Measurements from ENCODE around the gene EEF1A1. TPM values are rescaled to one million over a fixed set of nuclear protein-coding genes. Genes with fewer than 3 reads are reported as not detected.
A peak's percentile ranks its signal among the peaks of the same experiment; 100 is the strongest.
"Not testable (repeated sequence)": the region's sequence is repeated elsewhere in the genome, so short reads cannot be mapped to it uniquely, and the experiment has no call there.

EEF1A1 gene
- polyA plus RNA-seq (ENCODE audit: insufficient read length in 4 of 4): over 10,000 TPM; 18,197 to 22,410 (median 21,331) TPM

DNA sequence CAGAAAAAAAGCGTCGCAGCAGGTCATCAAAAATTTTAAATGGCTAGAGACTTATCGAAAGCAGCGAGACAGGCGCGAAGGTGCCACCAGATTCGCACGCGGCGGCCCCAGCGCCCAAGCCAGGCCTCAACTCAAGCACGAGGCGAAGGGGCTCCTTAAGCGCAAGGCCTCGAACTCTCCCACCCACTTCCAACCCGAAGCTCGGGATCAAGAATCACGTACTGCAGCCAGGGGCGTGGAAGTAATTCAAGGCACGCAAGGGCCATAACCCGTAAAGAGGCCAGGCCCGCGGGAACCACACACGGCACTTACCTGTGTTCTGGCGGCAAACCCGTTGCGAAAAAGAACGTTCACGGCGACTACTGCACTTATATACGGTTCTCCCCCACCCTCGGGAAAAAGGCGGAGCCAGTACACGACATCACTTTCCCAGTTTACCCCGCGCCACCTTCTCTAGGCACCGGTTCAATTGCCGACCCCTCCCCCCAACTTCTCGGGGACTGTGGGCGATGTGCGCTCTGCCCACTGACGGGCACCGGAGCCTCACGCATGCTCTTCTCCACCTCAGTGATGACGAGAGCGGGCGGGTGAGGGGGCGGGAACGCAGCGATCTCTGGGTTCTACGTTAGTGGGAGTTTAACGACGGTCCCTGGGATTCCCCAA, at the start of gene EEF1A1:
EEF1A1 (minus strand) TSS at position 345 of the 663 bp plus-strand sequence. CDS start 1,006 bp downstream, outside the sequence.
- DNase-seq (ENCODE audit: low read depth in 4 of 4, low spot score in 3 of 4): peak; percentile 99

DNA sequence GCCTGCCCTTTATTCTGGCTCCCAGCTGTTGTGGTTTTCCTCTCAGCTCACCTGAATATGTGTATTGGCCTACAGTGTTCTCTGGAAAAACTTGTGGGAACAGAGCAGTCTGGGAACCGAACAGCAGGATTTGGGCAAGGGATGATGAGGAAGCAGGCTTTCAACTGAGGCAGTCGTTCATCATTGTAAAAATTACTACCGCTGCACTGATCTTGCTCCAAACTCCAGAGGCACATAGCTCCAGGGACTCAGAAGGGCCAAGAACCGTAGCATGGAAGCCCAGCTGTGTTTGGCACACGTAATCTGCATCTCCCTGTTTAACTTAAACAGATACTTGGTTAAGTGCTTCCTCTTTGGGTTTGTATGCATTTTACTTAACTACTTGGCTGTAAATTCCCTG, 48.3 kb upstream of the EEF1A1 start:
- DNase-seq (ENCODE audit: low read depth in 4 of 4, low spot score in 3 of 4): no peak

DNA sequence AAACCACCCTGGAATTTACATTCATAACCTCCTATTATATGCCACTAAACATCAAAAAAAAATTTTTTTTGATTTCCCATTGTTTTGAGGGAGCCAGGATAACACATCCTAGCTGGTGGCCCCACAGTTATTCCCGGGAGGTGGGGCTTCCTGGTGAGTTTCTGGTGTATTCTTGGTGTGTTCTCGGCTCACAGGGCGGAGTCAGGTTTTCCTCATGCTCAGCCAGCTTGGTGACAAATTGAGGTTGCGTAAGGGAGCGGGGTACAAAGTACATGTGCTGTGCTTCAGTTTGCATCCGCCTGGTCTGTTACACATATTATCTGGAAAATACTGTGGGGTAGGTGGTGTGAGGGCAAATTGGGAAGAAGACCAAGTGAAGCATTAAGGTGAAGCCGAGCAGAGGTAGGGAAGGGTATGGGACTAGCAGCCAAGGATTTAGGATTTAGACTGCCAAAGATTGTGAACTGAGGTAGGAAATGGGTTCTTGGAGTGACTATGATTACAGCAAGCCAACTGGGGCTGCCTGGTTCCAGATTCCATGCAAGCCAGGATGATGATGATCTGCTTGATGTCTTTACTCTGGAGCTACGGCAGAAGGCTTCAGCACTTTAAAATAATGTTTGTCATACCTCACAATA, 46.2 kb upstream of the EEF1A1 start:
- no peak for DNase-seq (ENCODE audit: low read depth in 4 of 4, low spot score in 3 of 4)

DNA sequence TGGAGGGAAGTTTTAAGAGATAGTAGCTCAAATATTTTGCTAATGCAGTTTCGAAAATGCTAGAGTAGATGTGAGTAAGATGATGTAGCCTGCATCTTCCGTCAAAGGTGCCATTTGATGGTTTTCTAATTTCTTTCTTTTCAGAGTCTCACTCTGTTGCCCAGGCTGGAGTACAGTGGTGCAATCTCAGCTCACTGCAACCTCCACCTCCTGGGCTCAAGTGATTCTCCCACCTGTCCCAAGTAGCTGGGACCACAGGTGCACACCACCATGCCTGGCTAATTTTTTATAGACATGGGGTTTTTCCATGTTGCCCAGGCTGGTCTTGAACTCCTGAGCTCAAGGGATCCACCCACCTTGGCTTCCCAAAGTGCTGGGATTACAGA, 45.6 kb upstream of the EEF1A1 start:
- not testable (repeated sequence) for DNase-seq (ENCODE audit: low read depth in 4 of 4, low spot score in 3 of 4)

DNA sequence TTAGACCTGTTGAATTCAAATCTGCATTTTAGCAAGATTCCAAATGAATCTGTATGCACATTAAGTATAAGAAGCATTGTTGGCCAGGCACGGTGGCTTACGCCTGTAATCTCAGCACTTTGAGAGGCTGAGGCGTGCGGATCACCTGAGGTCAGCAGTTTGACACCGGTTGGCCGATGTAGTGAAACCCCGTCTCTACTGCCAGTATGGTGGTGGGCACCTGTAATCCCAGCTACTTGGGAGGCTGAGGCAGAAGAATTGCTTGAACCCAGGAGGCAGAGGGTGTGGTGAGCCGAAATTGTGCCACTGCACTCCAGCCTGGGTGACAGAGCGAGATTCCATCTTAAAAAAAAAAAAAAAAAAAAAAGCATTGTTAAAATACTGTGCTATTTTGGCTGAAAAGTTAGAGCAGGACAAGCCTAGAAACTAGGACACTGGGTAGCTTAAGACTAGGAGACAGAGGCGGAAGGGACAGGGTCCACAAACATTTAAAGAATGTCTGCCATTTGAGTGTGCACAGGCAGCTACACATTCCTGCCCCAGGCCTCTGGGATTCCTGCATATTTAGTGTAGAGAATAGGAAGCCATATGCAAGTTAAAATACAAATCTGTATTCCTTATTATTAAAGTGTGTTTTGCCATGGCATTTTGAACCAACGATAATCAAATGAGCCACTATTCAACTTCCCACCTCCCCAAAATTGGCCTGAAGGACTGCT, 45.1 kb upstream of the EEF1A1 start:
- DNase-seq (ENCODE audit: low read depth in 4 of 4, low spot score in 3 of 4): no peak

DNA sequence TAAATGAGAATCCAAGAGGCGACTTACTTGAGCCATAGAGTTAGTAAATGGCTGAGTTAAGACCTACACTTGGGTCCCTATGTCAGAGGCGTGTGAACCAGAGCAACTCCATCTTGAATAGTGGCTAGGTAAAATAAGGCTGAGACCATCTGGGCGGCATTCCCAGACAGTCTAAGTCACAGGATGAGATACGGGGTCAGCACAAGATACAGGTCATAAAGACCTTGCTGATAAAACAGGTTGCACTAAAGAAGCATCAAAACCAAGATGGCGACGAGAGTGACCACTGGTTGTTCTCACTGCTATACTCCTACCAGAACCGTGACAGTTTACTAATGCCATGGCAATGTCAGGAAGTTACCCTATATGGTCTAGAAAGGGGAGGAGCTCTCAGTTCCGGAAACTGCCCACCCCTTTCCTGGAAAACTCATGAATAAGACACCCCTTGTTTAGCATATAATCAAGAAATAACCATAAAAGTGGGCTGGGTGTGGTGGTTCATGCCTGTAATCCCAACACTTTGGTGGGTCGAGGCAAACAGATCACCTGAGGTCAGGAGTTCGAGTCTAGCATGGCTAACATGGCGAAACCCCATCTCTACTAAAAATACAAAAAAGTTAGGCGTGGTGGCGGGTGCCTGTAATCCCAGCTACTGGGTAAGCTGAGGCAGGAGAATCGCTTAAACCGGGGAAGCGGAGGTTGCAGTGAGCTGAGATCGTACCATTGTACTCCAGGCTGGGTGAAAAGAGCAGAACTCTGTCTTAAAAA, 43.9 kb upstream of the EEF1A1 start:
- no peak for DNase-seq (ENCODE audit: low read depth in 4 of 4, low spot score in 3 of 4)

DNA sequence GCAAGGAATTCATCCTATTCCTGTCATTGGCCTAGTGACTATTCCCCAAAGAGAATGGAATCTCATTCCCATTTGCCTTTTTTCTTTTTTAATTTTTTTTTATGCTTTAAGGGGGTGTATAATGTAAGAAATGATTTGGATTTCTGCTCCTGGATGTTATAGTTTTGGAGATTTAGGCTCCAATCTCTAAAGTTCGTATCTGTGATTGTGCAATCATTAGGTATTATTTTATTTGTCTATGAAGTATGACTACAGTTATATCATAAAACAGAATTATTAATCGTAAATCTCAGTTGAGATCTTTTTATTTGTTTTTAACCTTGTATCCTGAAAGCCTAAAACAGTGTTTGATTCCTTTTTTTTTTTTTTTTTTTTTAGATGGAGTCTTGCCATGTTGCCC, 41.7 kb upstream of the EEF1A1 start:
- no peak for DNase-seq (ENCODE audit: low read depth in 4 of 4, low spot score in 3 of 4)

DNA sequence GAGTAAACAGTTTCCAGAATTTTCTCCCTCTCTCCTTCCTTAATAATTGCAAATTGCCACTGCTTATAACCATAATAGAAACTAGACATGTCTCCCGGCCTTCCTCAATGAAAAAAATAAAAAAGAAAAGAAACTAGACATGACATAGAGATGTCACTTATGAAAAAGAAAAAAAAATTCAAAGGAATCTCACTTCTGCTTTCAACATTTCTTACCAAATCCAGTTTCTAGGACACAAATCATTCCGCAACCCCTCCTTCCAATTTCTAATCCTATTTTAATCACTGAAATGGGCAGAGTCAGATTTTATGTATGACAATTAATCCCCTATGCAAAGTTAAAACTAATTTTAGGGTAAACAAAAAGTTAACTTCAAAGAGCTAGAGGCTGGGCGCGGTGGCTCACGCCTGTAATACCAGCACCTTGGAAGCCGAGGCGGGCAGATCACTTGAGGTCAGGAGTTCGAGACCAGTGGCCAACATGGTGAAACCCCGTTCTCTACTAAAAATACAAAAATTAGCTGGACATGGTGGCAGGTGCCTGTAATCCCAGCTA, 40.1 kb upstream of the EEF1A1 start:
- no peak for DNase-seq (ENCODE audit: low read depth in 4 of 4, low spot score in 3 of 4)

DNA sequence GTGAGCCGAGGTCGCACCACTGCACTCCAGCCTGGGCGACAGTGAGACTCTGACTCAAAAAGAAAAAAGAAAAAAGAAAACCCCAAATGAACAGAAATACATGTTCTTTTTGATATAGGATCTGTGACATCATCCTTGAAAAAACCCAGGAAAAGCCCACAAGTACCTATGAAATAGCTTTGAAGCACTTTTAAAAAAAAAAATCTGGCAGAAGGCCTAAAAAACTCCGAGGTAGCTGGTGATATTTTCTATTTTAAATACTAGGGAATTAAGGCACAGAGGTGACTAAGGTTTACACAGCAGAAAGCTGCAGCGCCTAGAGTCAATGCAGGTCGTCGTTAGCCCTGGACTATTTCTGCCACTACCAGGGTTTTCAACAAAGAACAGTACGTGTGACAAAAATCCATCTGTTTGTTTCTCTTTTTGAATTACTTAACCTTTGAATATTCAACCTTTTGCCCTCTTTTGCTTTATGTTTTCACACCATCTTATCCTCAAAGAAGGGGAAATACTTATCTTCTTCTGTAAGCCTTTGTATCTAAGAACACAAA, 39.4 kb upstream of the EEF1A1 start:
- no peak for DNase-seq (ENCODE audit: low read depth in 4 of 4, low spot score in 3 of 4)

DNA sequence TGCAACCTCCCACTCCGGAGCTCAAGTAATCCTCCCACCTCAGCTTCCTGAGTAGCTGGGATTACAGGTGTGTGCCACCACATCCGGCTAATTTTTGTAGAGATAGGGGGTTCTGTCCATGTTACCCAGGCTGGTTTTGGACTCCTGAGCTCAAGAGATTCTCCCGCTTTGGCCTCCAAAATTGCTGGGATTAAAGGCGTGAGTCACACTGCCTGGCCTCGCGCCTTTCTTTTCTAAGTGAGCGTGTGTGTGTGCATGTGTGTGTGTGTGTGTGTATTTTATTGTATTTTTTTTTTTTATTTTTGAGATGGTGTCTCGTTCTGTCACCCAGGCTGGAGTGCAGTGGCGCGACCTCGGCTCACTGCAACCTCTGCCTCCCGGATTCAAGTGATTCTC, 38.6 kb upstream of the EEF1A1 start:
- not testable (repeated sequence) for DNase-seq (ENCODE audit: low read depth in 4 of 4, low spot score in 3 of 4)

DNA sequence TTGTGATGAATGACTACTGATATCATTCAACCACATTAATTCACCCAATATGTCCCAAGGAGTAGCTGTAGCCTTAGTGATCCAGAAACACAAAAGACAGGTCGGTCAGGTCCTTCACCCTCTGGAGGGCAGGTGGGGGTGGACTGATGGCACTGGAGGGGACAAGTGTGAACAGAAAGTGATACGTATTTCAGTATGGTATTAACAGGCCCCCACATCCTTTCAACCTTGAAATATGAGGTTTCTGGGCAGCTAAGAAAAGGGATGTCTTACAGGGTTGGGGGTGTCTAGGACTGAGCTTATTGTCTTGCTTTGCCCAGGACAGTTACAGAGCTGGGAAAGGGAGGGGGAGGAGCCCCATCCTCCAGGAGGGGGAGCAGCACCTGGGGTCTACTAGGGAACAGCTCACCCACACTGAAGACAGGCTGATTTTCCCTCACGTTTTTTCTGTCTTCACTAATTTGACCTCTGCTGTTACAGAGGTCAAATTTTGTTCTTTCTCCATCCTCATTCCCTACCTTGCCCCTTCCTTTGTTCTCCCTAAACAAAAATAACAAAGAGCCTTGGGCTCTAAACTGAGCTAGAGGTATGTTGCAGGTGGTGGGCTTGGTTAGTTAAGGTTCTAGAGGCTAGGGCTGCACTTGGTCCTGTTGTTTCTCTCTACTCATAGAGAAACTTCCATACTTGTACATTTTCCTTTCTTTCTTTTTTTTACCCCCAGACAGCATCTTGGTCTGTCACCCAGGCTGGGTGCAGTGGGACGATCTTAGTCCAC, 38.0 kb upstream of the EEF1A1 start:
- DNase-seq (ENCODE audit: low read depth in 4 of 4, low spot score in 3 of 4): no peak

DNA sequence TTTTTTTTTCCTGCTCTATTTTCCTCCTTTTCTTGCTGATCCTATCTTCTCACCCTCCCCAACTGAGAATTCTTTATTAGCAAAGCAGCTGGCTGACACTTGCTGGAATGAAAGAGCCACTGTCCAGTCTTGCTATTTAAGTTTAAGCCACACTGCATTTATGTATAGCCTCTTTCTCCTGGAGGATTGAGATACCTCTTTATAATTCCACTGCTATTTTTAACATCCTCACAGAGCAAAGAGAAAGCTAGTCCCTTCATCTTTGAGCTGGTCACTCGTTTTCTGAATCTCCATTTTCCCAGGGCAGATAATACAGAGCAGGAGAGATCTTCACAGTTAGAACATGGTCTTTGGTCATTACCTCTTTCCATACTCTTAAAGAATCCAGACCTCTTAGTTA, 36.0 kb upstream of the EEF1A1 start:
- DNase-seq (ENCODE audit: low read depth in 4 of 4, low spot score in 3 of 4): no peak

DNA sequence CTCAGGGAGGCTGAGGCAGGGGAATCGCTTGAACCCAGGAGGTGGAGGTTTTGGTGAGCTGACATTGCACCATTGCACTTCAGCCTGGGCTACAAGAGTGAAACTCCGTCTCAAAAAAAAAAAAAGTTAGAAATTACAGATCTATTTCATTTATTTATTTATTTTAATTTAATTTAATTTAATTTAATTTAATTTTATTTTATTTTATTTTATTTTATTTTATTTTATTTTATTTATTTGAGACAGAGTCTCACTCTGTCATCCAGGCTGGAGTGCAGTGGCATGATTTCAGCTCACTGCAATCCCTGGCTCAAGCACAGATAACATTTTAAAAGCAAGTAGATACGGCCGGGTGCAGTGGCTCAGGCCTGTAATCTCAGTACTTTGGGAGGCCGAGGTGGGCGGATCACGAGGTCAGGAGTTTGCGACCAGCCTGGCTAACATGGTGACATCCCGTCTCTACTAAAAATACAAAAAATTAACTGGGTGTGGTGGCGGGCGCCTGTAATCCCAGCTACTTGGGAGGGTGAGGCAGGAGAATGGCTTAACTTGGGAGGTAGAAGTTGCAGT, 34.6 kb upstream of the EEF1A1 start:
- DNase-seq (ENCODE audit: low read depth in 4 of 4, low spot score in 3 of 4): not testable (repeated sequence)

DNA sequence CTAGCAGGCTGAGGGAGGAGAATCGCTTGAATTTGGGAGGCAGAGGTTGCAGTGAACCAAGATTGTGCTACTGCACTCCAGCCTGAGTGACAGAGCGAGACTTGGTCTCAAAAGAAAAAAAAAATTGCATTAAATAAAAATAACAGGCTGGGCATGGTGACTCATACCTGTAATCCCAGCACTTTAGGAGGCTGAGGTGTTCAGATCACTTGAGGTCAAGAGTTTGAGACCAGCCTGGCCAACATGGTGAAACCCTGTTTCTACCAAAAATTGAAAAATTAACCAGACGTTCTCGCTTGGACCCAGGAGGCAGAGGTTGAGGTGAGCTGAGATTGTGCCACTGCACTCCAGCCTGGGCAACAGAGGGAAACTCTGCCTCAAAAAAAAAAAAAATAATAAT, 30.3 kb upstream of the EEF1A1 start:
- not testable (repeated sequence) for DNase-seq (ENCODE audit: low read depth in 4 of 4, low spot score in 3 of 4)

DNA sequence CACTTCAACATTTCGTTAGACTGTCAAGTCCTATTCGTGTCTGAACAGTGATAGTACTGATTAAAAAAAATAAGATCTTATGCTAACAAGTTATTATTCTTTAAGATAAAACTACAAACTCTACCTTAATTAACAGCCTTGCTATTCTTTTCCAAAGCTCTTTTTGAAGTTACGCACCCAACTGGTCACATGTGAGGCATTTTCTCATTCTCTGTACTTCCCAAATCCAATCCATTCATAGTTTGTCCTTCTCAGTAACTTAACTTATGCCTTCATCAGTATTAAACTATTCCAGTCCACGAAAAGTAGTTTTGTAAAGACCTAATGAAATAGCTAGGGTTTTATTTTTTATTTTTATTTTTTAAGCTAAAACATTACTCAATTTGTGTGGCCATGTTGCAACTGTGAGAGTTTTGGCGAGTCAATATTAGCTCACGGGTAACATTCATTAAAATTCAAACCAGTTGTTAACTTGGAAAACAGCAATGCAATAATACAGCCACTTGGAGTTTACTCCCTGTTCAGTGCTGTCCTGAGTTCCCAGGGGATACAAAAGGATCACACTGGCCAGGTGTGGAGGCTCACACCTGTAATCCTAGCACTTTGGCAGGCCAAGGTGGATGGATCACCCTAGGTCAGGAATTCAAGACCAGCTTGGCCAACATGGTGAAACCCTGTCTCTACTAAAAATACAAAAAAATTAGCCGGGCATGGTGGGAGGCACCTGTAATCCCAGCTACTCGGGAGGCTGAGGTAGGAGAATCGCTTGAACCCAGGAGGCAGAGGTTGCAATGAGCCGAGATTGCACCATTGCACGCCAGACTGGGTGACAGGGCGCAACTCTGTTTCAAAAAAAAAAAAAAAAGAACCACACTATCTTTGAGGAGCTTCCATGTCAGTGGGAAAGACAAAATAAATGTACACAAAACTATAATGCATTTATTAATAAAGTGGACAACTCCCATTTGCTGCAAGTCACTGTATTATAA, 27.9 kb upstream of the EEF1A1 start:
- no peak for DNase-seq (ENCODE audit: low read depth in 4 of 4, low spot score in 3 of 4)

DNA sequence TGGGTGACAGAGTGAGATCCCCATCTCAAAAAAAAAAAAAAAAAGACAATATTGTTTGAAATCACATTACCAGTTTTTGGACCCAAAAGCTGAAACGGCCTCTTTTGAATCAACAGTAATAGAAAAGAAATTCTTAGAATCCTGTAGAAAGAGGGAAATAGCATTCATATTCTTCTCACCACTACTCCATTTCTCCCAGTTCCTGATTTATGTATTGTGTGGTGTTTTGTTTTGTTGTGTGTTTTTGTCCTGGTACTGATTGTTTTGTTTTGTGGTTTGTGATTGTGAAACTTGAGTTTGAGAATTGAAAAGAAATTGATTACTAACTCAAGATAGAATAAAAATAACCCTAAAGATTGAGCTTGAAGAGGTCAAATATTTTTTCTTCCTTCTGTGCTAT, 26.2 kb upstream of the EEF1A1 start:
- DNase-seq (ENCODE audit: low read depth in 4 of 4, low spot score in 3 of 4): no peak

DNA sequence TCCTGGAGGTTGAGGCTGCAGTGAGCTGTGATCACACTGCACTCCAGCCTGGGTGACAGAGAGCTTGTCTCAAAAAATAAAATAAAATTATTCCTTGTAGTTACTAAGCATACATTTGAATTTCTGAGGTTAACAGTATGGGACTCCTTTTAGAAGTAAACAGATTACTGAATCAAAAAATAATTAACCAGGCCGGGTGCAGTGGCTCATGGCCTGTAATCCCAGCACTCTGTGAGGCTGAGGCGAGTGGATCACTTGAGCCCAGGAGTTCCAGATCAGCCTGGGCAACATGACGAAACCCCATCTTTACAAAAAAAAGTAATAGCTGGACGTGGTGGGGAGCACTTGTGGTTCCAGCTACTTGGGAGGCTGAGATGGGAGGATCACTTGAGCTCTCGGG, 22.1 kb upstream of the EEF1A1 start:
- no peak for DNase-seq (ENCODE audit: low read depth in 4 of 4, low spot score in 3 of 4)

DNA sequence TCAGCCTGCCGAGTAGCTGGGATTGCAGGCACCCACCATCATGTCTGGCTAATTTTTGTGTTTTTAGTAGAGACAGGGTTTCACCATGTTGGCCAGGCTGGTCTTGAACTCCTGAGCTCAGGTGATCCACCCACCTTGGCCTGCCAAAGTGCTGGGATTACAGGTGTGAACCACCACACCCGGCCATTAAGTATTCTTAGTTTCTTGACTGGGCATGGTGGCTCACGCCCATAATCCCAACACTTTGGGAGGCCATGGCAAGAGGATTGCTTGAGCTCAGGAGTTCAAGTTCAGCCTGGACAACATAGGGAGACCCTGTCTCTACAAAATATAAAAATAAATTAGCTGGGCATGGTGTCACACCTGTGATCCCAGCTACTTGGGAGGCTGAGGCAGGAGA, 21.6 kb upstream of the EEF1A1 start:
- not testable (repeated sequence) for DNase-seq (ENCODE audit: low read depth in 4 of 4, low spot score in 3 of 4)
